ENCODE results near the gene PRAMEF14.
"Not testable (repeated sequence)": the region's sequence is repeated elsewhere in the genome, so short reads cannot be mapped to it uniquely, and the experiment has no call there.

Gene PRAMEF14

GRCh38 chr1:13347034-13347433, at the start of gene PRAMEF14:
Gene PRAMEF14, minus strand, starts transcription at chr1:13347134. Its CDS starts 1,820 bp downstream, at chr1:13345314.
- DNase-seq: not testable (repeated sequence)

- DNase-seq: not testable (repeated sequence)
These were observed 48.4 kb upstream of the PRAMEF14 start for GRCh38 chr1:13395311-13395710.

GRCh38 chr1:13394761-13395160, 47.8 kb upstream of the PRAMEF14 start:
- not testable (repeated sequence) for DNase-seq

- not testable (repeated sequence) for DNase-seq
These were observed 46.1 kb upstream of the PRAMEF14 start for GRCh38 chr1:13393004-13393403.

GRCh38 chr1:13389332-13389731, 42.4 kb upstream of the PRAMEF14 start, which contains the start of gene PRAMEF17:
Gene PRAMEF17, plus strand, starts transcription at chr1:13389632. Its CDS starts 26 bp downstream, at chr1:13389658.
- not testable (repeated sequence) for DNase-seq

GRCh38 chr1:13380380-13380779, 33.4 kb upstream of the PRAMEF14 start:
- DNase-seq: not testable (repeated sequence)

- DNase-seq: not testable (repeated sequence)
These were observed 32.0 kb upstream of the PRAMEF14 start for GRCh38 chr1:13378983-13379382.

- DNase-seq: not testable (repeated sequence)
These were observed 21.6 kb upstream of the PRAMEF14 start for GRCh38 chr1:13368544-13368943.

- not testable (repeated sequence) for DNase-seq
These were observed 19.6 kb upstream of the PRAMEF14 start for GRCh38 chr1:13366536-13366935.

GRCh38 chr1:13364928-13365327, 18.0 kb upstream of the PRAMEF14 start:
- DNase-seq: not testable (repeated sequence)

GRCh38 chr1:13362364-13362763, 15.4 kb upstream of the PRAMEF14 start:
- DNase-seq: not testable (repeated sequence)

GRCh38 chr1:13356774-13357173, 9.8 kb upstream of the PRAMEF14 start:
- peak; percentile 60 for DNase-seq

- not testable (repeated sequence) for DNase-seq
These were observed 7.5 kb upstream of the PRAMEF14 start for GRCh38 chr1:13354475-13354874.

GRCh38 chr1:13353476-13353875, 6.5 kb upstream of the PRAMEF14 start:
- not testable (repeated sequence) for DNase-seq

GRCh38 chr1:13342496-13342895, 4.4 kb downstream of the PRAMEF14 start:
- DNase-seq: not testable (repeated sequence)

GRCh38 chr1:13315281-13315680, 31.7 kb downstream of the PRAMEF14 start, which contains the start of gene PRAMEF15:
Gene PRAMEF15, plus strand, starts transcription at chr1:13315581. Its CDS starts 2,827 bp downstream, at chr1:13318408.
- DNase-seq: not testable (repeated sequence)

GRCh38 chr1:13303239-13303638, 43.7 kb downstream of the PRAMEF14 start, which contains the start of gene PRAMEF33:
Gene PRAMEF33, plus strand, starts transcription at chr1:13303539. Its CDS starts 2,416 bp downstream, at chr1:13305955.
- not testable (repeated sequence) for DNase-seq

GRCh38 chr1:13302197-13302596, 44.7 kb downstream of the PRAMEF14 start:
- DNase-seq: not testable (repeated sequence)

GRCh38 chr1:13298699-13299098, 48.2 kb downstream of the PRAMEF14 start:
- not testable (repeated sequence) for DNase-seq

GRCh38 chr1:13297216-13297931, 49.6 kb downstream of the PRAMEF14 start:
- DNase-seq: not testable (repeated sequence)

All from NCI-H2029 (cell line).